Psoas muscle (tissue), 8 donors: ENCODE measurements around the gene BRF1. TPM values are rescaled to one million over a fixed set of nuclear protein-coding genes. Genes with fewer than 3 reads are reported as not detected.
"Not testable (repeated sequence)": the region's sequence is repeated elsewhere in the genome, so short reads cannot be mapped to it uniquely, and the experiment has no call there.

Source experiments
- ATAC-seq, 4 donors: fragments of 200-7000 bp; cut with Tn5 transposase; one replicate each; pipeline ENCODE4 v1.9.1; 2020; ENCODE audit warnings: moderate library complexity in 3 of 4, mild to moderate bottlenecking in 2 of 4
- DNase-seq, 2 donors: peaks; one replicate each; pipeline ENCODE4 v3.0.0-alpha.2; 2020
- H3K27ac ChIP-seq: fragments of 200-600 bp; one replicate; pipeline ENCODE4 v1.8.0; 2022
- H3K27me3 ChIP-seq, 3 donors: fragments of 200-600 bp in 1 of 3; one replicate each; pipeline versions ENCODE4 v1.6.1 to v1.8.0; 2013 to 2022; ENCODE audit warnings: low read length in 2 of 3, mild to moderate bottlenecking in 2 of 3, moderate library complexity in 1 of 3; ENCODE audit not compliant: insufficient read depth in 3 of 3
- H3K36me3 ChIP-seq, 2 donors: fragments of 200-600 bp in 1 of 2; one replicate each; pipeline versions ENCODE4 v1.6.1 to v1.8.0; 2013 to 2022; ENCODE audit warnings: low read depth in 1 of 2, mild to moderate bottlenecking in 1 of 2, moderate library complexity in 1 of 2; ENCODE audit not compliant: insufficient read depth in 1 of 2
- H3K4me1 ChIP-seq: fragments of 200-600 bp; one replicate; pipeline ENCODE4 v1.8.0; 2022
- H3K4me3 ChIP-seq: fragments of 200-600 bp; one replicate; pipeline ENCODE4 v1.8.0; 2022; ENCODE audit warnings: mild to moderate bottlenecking
- H3K9me3 ChIP-seq: fragments of 200-600 bp; one replicate; pipeline ENCODE4 v1.8.0; 2022
- CTCF ChIP-seq: fragments of 200-600 bp; IDR thresholded peaks from one replicate; pipeline ENCODE4 v1.8.0; 2022; ENCODE audit warnings: antibody characterized with exemption
- WGBS, 3 donors: extraction: QIAGEN DNeasy Blood & Tissue Kit; methylation state at CpG; one replicate each; pipeline versions ENCODE4 v1.1.6 to v1.1.7; 2013; 5-methylcytosine and 5-hydroxymethylcytosine counted together
- intact Hi-C, 2 donors: fragments of 100-400 bp; cut with DNase I; formaldehyde crosslinking; loops; one replicate each; pipeline versions ENCODE4 v1.11.0 to v1.14.2; 2022
- polyA plus RNA-seq, 3 donors: library from polyadenylated mRNA; stranded (reverse); fragments of 200-250 nt; gene quantifications; one replicate each; pipeline ENCODE4 v1.2.3, GENCODE V29; 2013
- total RNA-seq, 4 donors: library from RNA; stranded (reverse); fragmentation: NEBNext Ultra II Directional in 2 of 4; extraction: Animal tissue kit (Norgen Biotek cat#: 25700) in 2 of 4; gene quantifications; one replicate each; pipeline versions ENCODE4 v1.2.1 to v1.2.4, GENCODE V29; 2021 to 2023
- donor health status: healthy with polysubstance abuse.
- donor health status: DM: no; HTN: no; CAD: no; lungs with moderate emphysema.
- donor health status: Bipolar disorder and iron deficiency.
- donor health status: healthy.
- donor health status: DM: yes; HTN: yes; CAD: no.
- donor health status: DM: no; HTN: no; CAD: no.
- donor health status: DM: no; HTN: no; CAD: no.
- donor health status: DM: yes; HTN: yes; CAD: no.

The BRF1 gene
- total and polyA plus RNA-seq, 7 donors, result 12.9 to 26.2 (median 17.1) TPM

- 79 to 84% (median 79%) methylated on average over 9 of the region's 9 CpGs for WGBS, 3 donors
- Histone ChIP-seq H3K9me3 (no peaks in the 10 kb centered on the region), H3K27me3 (no peaks in the 10 kb centered on the region), H3K4me1 (peaks cover 8% of the 10 kb centered on the region), H3K36me3 (no peaks in the 10 kb centered on the region), H3K27ac (no peak overlapping the region), H3K4me3 (no peak overlapping the region)
- intact Hi-C loops, result no loop called here
- no peak for ATAC-seq
- no peak for TF ChIP-seq CTCF
- DNase-seq, result no peak
These were observed 3.8 kb upstream of the BRF1 start for GRCh38 chr14:105304565-105304964.

DNA sequence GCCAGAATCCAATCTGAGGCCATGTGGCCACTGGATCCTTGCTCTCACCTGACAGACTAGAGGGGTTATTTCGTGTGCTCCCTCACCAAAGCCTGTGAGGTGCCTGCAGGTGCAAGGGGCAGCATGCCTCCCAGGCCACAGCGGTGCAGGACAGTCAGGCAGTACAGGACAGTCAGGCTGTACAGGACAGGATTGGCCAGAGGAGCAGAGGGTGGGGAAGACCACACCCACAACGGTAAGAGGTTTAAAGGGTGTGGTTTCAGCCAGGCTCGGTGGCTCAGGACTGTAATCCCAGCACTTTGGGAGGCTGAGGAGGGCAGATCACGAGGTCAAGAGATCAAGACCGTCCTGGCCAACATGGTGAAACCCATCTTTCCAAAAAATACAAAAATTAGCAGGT lies 3.1 kb upstream of the BRF1 start:
- Histone ChIP-seq H3K4me1 (peaks cover 13% of the 10 kb centered on the region), H3K4me3 (no peak overlapping the region), H3K27me3 (no peaks in the 10 kb centered on the region), H3K36me3 (no peaks in the 10 kb centered on the region), H3K9me3 (no peaks in the 10 kb centered on the region), H3K27ac (no peak overlapping the region)
- intact Hi-C loops, result no loop called here
- WGBS, 3 donors, result 71 to 85% (median 80%) methylated on average over 6 of the region's 6 CpGs
- no peak for TF ChIP-seq CTCF
- ATAC-seq (no peak), DNase-seq (no peak)

DNA sequence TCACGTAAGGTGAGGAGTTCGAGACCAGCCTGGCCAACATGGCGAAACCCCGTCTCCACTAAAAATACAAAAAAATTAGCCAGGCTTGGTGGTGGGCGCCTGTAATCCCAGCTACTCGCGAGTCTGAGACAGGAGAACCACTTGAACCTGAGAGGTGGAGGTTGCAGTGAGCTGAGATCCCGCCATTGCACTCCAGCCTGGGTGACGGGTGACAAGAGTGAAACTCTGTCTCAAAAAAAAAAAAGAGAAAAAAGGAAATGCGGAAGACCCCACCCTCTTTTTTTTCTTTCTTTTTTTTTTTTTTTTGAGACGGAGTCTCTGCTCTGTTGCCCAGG lies 1.1 kb upstream of the BRF1 start:
- ATAC-seq, H3K9me3 ChIP-seq, DNase-seq, H3K36me3 ChIP-seq, intact Hi-C loops, H3K27me3 ChIP-seq: not testable (repeated sequence)
- H3K27ac ChIP-seq, result peak overlapping the region; percentile 95
- H3K4me3 ChIP-seq, result peak overlapping the region; percentile 95
- peaks cover 13% of the 10 kb centered on the region for H3K4me1 ChIP-seq
- 79 to 85% (median 84%) methylated on average over 10 to 11 of the region's 11 CpGs for WGBS, 3 donors

DNA sequence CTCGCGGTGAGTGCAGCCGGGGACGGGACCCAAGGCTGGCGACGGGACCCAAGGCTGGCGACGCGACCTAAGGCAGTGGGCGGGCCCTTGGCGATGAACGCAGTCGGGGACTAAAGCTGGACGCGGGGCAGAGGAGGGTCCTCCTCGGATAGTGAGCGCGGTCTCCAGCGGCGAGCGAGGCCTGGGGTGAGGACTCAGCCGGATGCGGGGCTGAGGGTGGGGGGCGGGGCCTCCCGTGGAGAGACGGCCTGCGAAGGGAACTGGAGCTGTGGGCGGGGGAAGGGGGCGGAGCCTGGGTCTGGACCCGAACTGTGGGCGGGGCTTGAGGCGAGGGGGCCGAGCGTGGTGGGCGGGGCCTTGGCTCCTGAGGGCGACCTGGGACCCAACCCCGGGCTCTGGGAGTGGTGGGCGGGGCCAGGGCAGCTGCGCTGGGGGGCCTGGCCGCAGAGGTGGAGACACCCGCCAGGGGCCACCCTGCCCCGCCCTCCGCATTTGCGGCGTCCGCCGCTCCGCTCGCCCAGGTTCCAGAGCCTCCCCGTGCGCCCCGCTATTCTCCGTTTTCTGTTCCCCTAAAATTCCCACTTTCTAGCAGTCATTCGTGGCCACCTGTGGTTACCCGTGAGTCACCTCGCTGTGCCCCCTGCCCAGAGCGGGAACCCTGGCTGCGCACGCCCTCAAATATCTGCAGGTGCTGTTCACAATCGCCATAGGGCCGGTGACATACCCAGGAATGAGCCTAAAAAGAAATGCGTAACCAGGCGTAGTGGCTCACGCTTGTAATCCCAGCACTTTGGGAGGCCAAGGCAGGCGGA lies 508 bp upstream of the BRF1 start:
- TF ChIP-seq CTCF, result no peak
- no peaks in the 10 kb centered on the region for H3K9me3 ChIP-seq
- H3K36me3 ChIP-seq, result no peaks in the 10 kb centered on the region
- intact Hi-C loops, result no loop called here
- H3K27me3 ChIP-seq, result no peaks in the 10 kb centered on the region
- peak overlapping the region; percentile 95 for H3K4me3 ChIP-seq
- peaks cover 13% of the 10 kb centered on the region for H3K4me1 ChIP-seq
- ATAC-seq (peak; percentile 93 to 95 (median 94)), DNase-seq (peak; percentile 99)
- 6 to 10% (median 7%) methylated on average over 48 to 65 of the region's 65 CpGs for WGBS, 3 donors
- peak overlapping the region; percentile 95 for H3K27ac ChIP-seq

DNA sequence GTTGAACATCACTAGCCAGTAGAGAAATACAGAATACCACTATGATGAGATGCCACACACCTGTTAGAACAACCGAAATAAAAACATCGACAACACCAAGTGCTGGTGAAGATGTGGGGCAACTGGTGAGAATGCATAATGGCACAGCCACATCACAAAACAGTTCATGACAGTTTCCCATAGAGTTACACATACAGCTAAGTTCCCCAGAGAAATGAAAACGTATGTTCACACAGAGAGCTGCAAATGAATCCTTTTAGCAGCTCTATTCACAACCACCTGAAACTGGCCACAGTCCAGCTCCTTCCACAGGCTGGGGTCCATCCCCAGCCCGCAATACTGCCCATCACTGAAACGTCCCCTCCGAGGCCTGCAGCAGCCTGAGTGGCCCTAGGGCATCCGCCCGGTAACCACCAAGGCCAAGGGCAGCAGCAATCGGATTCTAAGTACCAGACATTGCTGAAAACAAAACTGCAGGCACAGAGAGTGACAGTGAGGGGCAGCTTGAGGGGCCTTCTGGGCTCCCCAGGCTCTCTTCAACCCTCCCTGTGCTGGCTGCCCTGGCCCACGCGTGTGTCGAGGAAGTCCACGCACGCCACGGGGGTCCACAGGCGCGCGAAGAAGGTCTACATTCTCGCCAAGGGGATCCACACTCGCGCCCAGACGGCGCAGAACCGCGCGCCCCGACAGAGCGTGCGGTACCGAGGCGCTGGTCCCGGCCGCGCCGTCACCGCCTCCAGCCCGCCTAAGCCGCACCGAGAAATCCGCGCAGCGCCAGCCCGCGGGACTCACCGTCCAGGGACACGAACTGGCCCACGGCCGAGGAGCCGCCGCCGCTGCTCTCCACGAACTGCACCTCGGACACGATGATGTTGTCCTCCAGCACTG lies 903 bp downstream of the BRF1 start:
- H3K27ac ChIP-seq, result peak overlapping the region; percentile 95
- no peaks in the 10 kb centered on the region for H3K9me3 ChIP-seq
- WGBS, 3 donors, result 8 to 9% (median 8%) methylated on average over 42 to 54 of the region's 54 CpGs
- ATAC-seq, result peak; percentile 0 to 7 (median 1)
- peak overlapping the region; percentile 95 for H3K4me3 ChIP-seq
- H3K27me3 ChIP-seq, result no peaks in the 10 kb centered on the region
- TF ChIP-seq CTCF, result no peak
- H3K36me3 ChIP-seq, result no peaks in the 10 kb centered on the region
- intact Hi-C loops, result no loop called here
- peak in 1 of 2 donors; percentile 62 for DNase-seq
- H3K4me1 ChIP-seq, result peaks cover 15% of the 10 kb centered on the region

DNA sequence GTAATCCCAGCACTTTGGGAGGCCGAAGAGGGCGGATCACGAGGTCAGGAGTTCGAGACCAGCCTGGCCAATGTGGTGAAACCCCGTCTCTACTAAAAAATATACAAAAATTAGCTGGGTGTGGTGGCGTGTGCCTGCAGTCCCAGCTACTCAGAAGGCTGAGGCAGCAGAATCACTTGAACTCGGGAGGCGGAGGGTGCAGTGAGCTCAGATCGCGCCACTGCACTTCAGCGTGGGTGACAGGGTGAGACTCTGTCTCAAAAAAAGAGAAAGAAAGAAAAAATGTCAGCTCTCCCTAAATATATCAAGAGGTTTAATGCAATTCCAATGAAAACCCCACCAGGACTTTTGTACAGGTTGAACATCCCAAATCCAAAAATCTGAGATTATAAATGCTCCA lies 3.5 kb downstream of the BRF1 start:
- DNase-seq, H3K27me3 ChIP-seq, ATAC-seq, H3K36me3 ChIP-seq, H3K4me3 ChIP-seq, H3K27ac ChIP-seq, H3K9me3 ChIP-seq, intact Hi-C loops: not testable (repeated sequence)
- H3K4me1 ChIP-seq, result peaks cover 32% of the 10 kb centered on the region
- 96 to 97% (median 96%) methylated on average over 11 of the region's 11 CpGs for WGBS, 3 donors
